AG08396 (cell line): ENCODE measurements around the gene HECTD4.

Experiments
- DNase-seq: peaks from one replicate; pipeline ENCODE4 v3.0.0; 2012; ENCODE audit warnings: low spot score, mixed read lengths

Gene HECTD4

DNA sequence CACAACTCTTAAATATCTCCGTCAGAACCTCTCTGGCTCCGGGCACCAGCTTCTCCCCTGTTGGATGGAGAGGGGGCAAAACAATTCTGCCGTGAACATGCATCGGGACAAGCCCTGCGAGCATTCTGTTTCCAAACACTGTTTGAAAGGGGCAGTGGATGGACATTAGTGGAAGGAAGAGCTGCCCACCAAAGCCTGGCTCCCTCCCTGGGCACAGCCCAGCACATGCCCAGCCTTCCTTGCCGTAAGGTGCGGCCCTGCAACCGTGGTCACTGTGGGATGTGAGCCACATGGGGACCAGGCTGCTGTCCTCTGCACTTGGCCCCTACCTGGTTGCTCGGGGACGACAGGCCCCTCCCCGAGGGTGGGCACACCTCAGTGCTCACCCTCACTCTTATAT is 202.9 kb downstream of the HECTD4 start:
- no peak for DNase-seq

DNA sequence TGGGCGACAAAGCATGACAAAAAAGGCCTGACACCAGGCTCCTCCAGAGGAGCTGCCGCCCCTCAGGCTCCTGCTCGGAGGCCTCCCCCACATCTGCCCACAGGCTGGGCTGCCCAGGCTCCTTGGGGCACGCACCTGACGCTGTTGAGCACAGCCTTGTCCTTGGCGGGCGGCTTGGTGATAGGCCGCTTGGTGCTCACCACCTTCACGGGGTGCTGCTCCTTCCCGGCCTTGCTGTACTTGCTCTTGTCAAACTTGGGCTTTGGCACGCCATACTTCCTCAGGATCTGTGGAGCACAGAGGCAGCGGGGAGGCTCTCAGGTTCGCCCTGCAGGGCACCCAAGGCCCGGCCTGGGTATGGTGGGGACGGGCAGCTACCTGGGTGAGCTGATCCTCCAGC is 203.4 kb downstream of the HECTD4 start:
- DNase-seq = no peak

DNA sequence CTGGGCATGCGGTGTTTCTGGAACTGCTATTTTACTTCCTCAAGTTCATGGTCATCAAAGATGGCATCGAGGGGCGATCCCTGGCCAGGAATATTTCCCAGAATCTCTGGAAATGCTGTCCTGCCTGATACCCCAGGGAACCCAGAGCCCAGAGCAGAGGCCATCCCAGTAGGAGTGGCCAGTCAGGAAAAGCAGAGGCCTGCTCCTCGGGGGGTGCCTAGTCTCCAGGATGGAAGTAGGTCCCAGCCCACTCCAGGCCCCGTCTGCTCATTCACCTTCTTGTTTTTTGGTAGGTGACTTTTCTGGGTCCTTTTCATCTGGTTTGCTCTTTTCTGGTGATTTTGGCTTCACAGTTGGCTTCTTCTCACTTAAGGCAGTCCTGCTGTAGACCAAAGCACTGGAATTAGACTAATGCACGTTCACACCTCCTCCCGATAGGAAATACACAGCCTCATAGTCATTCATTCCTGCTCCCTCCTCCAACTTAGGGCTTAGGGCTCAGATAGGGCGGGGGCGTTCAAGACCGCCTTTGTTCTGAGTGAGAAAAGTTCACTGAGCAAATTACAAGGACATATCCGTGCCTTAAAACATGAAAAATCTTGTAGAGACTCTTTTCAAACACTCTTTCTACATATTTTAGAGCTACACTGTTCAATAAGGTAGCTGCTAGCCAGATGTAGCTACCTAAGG is 205.8 kb downstream of the HECTD4 start:
- no peak for DNase-seq

DNA sequence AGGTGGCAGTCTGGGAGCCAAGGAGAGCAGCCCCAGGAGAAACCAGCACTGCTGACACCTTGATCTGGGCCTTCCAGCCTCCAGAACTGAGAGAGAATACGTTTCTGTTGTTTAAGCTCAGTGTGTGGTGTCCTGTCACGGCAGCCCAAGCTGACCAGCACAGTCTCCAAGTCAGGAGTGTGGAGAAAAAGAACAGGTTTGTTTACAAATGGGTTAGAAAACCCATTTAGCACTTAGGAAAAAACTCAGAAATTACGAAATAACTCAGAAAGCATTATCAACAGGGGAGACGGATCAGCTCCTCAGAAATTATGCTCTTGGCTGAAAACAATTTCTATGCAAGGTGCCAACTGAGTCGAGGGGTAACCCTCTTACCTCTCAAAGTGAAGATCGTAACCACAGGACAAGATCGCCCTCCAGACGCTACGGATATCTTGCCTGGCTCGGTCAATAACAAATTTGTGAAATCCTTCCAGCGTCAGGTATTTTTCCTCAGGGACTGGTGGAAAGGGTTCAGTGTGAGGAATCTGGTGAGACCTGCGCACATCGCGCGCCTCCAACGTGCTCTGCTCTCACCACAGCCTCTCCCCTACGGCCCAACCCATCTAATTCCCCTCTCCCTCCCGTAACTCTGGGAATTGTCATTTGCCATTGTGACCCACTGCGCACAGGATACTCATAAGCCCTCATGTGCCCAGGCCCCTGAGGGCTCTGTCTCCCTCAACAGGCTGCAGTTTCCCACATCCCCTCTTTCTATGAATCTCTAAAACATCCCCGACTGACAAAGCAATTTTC is 206.7 kb downstream of the HECTD4 start:
- DNase-seq = no peak

DNA sequence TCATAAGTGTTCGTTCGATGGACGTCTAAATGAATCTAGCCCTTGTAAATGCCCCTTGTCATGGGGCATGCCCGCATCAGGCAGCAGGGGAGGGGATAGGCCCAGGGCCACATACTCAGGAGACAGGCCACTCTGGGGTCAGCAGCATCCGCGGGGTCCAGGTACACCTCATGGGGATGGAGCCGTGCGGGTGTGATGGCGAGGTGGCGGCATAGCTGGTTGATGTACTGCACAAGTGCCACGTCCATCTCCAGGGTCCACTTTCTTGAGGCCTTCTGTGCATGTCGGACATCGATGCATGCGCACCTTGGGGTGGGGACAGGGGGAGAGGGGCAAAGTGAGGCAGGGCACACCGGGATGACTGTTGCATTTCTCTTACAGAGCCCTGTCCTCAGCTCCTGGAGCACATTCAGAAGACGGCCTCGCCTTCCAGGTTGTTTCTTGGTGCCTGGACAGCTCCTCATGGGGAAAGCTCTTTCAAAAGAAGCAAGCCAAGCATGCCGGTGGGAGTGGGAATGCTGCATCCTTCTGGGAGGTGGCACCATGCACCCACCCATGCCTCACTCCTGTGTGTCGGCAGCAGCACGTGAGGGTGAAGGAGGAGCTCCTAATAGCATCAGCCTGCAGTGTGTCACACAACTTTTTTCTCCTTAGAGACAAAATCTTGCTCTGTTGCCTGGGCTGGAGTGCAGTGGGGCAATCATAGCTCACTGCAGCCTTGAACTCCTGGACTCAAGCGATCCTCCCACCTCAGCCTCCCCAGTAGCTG is 209.5 kb downstream of the HECTD4 start:
- DNase-seq = no peak

DNA sequence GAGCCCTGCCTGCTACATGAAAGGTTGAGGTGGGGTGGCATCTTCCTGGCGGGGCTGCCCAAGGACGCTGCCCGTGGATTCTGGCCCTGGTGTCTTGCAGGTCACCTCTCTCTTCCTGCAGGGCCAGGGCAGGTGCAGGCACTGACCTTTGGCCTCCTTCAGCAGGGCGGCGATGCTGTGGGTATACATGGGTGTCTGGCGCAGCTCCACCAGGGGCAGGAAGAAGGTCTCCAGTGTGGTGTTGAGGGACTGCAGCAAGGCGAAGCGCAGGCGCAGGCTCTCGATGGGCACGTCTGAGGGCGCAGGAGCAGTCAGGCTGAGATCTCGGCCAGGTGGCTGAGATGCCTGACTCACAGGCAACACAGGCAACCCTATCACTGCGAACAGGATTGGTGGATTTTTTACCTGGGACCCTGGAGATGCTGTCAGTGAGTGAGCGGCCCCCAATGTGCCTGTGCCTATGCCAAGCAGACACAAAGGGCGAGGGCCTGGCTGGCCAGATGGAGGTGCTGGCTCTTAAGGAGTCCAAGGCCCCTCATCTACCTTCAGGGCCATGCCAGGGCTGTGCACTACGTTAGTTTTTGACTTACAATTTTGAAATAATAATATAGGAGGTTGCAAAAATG is 211.1 kb downstream of the HECTD4 start:
- DNase-seq = no peak

DNA sequence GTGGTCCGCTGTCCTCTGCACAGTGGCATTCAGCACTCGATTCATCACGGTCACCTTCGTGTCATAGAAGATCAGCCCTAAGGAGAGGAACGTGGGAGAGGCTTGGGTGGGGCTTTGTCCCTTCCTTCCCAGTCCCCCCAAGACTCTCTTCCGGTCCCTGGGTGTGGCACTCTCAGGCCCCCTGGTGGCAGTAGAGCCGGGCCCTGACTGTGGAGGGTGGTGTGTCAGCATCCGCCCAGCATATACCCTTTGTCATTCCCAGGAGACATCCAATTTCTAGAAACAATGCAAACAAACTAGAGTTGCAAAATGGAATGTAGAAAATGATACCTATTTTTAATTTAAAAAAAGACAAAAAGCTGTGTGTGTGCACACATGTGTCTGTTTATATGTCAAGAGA is 211.9 kb downstream of the HECTD4 start:
- DNase-seq = peak; percentile 50

DNA sequence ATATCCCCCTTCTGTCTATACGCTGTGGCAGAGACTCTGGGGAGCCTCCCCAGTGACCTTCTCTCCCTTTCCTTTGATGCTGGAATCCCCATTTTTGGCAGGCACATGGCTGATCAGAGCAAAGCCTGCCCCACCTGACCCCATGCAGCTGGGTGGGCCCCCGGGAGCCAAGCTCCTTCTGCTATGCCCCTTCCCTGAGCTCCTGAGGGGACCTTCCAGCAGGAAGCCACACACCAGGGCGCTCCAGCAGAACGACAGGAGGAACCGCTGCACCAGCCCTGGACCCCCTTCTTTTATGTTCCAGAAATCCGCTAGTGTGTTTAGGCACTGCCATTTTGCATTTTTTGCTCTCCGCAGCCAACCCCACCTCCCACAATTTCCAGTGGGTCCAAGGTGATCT is 212.3 kb downstream of the HECTD4 start:
- DNase-seq = no peak

DNA sequence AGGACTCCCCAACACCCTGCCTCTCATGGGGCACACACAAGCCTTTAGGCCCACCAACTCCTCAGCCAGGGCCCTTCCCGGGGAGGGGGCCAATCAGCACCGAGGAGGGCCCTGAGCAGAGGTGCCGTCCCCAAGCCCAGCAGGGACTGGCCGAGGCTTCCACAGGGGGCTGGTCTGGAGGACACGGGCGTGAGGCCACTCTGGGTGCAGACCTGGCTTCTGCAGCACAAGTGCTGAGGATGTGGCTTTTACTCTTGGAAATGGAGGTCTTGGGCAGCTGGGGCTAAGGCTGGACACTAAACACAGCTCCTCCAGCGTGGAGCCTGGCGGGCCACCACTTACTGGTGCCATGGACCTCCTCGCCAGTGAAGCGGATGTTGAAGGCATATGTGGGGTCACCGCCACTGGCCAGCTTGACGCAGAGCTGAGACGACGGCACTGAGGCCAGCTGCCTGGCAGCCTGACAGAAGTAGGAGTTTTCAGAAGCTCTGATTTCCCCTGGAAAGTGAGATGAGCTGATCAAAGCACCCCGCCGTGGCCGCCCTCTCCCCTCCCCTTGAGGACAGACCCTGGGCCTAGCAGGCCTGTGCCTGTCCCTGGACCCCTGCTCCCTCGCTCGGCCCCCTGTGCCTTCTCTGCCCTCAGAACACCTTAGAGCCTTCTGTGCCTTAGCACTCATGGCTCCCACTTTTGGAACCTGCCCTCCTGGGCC is 212.9 kb downstream of the HECTD4 start:
- no peak for DNase-seq

DNA sequence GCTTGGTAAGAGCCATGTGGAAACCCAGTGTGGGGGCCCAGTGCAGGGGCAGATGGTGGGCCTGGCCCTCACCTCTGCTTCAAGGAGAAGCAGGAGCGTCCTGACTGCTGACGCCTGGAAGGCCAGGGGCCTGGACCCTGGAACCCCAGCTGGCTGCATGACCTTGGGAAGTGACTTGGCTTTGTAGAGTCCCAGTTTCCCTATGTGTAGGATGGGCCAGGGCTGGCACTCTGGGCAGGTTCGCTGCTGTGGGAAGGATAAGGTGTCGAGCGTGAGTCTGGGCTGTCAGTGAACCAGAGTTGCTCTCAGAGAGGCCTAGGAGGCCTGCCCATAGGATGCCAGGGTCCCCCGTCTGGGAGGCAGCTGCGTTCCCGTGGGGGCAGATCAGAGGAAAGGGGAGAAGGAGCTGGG is 213.7 kb downstream of the HECTD4 start:
- no peak for DNase-seq

DNA sequence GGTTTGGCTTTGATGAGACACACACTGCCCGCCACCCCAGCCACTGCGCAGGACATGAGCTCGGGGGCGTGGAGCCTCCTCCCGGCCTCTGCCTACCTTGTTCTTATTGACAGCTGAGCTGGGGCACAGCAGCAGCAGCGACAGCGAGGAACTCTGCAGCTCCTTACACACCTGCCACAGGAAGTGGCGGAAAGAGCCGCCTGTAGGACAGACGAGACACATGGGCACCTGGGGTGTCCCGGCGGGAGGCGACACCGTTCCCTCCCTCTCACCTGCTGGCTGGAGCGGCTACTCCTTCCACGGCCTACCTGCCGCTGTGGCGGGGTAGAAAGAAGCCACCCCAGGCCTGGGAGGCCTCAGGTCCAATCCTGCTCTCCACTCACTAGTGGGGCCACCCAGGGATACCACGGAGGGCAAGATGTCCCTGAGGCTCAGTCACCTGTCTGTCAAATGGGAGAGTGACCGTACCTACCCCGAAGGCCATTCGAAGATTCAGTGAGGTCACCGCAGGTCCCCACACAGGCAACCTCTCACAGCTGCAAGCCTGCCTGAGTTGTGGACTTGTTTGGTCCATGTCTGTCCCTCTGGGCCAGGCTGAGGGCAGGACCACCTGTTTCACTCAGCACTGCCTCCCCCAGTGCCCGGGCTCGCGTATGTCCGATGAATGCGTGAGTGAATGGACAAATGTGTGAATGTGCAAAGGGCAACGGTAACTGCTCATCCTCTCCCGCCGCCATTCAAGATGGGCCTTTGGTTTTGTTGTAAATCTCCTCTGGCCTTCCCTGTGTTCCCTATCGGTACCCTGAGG is 214.3 kb downstream of the HECTD4 start:
- DNase-seq = no peak

DNA sequence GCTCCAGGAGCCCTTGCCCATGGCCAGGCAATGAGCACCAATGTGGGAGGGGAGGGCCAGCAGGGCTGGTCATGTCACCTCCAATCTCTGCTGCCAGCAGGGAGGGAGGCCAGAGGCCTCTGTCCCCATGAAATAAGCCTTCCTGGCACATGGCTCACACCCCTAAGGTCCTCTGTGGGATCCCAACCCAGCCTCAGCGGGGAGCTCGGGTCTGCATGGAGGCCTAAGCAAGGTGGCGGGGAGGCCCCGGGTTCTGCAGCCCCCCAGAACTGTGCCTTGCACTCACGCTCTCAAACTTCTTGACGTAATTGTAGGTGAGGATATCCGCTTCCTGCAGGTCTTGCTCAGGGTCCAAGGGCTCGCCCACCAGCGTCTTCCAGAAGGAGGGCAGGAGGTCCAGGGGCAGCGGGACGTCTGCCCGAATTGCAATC is 215.2 kb downstream of the HECTD4 start:
- DNase-seq = no peak

DNA sequence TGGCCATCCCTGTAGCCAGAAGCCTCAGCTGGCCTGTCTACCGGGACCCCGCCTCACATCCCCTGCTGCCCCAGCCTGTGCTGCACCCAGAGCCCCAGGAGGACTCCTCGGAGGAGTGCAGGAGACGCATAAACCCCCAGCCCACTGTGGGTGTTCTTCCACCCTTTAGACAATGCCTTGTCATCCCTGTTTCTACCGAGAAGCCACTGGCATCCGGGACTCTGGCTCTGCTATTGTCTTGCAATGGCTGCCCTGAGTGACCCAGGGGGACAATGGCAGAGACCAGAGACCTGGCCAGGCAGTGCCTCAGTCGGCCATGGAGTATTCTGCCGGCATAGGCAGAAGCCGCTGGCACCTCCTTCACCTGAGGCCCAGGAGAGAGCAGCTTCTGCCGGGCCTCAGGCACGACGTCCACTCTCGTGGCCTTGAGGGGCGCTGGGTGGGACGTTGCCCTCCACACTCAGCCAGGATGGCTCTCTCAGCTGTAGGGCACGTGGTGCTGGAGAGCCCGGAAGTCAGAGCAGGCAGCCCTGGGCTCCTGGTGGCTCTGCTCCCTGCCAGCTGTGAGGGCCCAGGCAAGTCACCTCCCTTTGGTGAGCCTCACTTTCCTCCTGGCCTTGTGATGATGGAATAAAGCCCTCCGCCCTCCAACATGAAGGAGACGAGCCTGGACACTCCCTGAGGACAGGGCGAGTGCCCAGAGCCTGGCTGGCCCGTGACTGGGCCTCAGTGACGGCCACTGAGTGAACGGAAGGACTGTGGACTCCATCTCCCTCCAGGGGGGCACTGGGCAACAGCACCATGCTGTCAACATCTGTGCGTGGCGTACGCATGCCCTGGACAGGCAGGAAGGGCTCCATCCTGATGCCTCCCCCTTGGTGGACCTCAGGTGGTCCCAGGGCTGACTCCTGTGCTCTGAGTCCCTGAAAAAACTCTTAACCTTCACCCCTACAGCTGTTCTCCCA is 215.9 kb downstream of the HECTD4 start:
- no peak for DNase-seq

DNA sequence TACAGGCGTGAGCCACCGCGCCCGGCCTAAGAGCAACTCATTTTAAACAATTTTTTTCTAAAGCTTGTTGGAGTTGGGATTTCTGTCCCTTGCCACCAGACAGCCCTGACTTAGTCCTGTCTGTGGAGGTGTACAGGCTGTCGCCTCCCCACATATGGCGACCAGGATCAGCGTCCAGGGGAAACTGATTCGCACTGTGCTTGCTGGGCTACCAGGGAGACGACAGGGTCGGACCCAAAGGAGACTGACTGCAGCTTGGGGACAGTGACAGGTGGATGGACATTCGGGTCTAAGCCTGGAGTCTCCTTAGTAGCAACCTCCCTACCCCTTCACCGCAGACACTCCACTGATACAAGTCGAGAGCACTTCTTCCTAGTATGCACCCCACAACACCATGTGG is 216.6 kb downstream of the HECTD4 start:
- DNase-seq = no peak

DNA sequence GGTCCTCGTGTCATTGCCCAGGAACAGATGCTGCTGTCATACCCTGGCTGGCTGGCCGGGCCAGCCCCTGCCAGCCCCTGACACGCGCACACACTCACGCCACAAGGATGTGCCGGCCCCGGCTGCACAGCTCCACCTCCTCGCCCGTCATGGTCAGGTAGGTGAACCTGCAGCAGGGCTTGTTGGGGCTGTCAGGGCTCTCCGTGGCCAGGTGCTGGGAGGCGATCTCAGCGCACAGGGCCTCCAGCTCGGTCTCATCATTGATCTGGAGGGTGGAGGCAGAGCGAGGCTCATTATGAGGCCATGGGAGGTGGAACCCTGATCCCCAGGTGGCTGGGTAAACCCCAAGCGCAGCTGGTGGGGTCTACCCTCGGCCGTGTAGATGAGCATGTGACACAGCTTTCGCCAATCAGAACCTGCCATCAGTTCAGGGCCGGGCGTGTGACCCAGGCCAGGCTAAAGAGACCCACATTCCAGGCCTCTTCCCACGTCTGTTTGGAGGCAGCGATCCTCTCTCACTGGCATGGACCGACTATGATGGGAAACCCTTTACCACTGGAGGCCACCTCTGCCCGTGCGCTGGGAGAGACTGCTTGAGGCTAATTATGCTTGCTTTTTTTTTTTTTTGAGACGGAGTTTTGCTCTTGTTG is 218.1 kb downstream of the HECTD4 start:
- DNase-seq = no peak

DNA sequence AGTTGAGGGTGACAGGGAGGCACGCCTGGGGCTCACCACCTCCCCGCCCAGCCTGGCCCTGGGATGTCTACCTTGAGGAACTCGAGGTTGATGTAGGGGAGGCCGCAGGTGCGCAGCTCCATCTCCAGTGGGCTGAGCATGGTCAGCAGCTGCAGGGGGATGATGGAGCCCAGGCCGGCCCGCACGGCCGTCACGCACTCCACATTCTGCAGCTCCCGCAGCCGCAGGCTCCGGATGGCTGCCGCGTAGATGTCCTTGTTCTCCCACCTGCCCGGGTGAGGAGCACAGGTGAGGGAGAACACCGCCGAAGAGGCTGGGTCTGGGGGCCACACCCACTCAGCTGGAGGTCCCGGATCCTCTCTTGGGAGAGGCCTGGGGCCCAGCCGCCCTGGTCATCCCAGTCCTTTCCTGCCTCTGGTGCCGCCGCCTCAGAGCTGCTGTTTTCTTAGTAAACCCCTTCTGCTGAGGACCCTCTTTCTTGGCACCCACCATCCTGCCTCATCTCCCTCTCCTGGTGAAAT is 218.7 kb downstream of the HECTD4 start:
- no peak for DNase-seq

DNA sequence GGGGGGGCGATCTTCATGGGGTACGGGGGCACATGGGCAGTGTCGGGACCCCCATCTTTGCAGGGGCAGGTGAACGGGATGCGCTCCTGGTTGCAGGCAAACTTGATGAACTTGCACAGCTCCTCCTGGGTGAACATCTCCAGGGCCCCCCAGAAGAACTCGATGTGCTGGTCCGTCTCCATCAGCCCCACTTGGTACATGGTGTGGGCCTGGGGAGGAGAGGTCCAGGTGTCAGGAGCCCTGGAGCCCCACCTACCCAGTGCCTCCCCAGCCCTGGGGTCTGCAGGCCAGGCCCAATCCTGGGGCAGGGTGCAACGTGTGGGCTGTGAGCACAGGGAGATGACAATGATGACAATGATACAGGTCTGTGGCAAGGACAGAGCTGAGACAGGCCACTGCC is 219.2 kb downstream of the HECTD4 start:
- no peak for DNase-seq

DNA sequence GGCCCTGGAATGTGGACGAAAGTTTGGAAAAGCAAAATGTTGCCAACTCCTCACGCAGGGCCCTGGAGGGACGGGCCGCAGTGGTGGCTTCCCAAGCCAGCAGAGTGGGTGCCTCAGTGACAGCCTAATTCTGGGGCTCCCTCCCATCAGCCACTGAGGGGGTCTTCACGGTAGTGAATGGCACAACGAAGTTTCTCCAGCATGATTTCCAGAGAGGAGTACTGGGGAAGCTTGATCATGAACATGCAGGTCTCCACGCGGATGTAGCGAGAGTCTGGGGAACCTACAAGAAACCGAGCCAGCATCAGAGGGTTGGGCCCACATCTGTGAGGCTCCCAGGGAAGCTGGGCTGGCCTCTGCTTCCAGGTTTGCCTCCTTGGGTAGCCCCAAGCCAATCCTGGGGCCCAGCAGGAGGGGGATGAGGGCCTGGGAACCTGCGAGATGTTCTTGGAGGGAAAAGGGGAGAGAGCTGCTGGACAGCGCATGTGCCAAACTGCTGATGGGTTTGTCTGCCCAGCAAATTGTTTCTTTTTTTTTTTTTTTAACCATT is 219.9 kb downstream of the HECTD4 start:
- DNase-seq = no peak

DNA sequence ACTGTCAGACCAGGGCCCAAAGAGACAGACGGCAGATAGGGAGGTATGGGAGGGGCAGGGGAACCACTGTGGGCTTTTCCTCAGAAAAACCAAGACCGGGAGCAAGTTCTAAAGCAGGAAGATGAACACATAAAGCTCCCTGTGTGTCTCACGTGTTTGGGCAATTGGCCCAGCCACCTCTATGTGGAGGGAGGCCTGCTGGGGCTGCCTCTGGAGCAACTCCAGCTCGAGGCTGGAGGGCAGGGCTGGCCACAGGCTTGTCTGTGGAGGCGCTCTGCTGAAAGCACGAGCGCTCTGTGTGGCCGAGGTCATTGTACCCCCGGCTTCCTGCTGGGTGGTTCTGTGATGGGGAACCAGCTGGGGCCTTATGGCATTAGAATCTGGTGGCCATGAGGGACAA is 220.5 kb downstream of the HECTD4 start:
- DNase-seq = no peak
